Tibial nerve (tissue), 4 donors: ENCODE results near the gene CASP9. TPM values are rescaled to one million over a fixed set of nuclear protein-coding genes. Genes with fewer than 3 reads are reported as not detected.
"Not testable (repeated sequence)": the region's sequence is repeated elsewhere in the genome, so short reads cannot be mapped to it uniquely, and the experiment has no call there.

Source experiments
- DNase-seq, 2 donors: peaks; one replicate each; pipeline ENCODE4 v3.0.0-alpha.2; 2019; ENCODE audit warnings: low spot score in 2 of 2
- H3K27ac ChIP-seq, 4 donors: fragments of 200-600 bp; sonication (generic) in 3 of 4; one replicate each; pipeline ENCODE4 v1.5.1; 2017 to 2019; ENCODE audit warnings: mild to moderate bottlenecking in 1 of 4
- H3K27me3 ChIP-seq, 2 donors: fragments of 200-600 bp; sonication (generic) in 1 of 2; one replicate each; pipeline versions ENCODE4 v1.5.1 to v1.6.0; 2017 to 2019
- H3K36me3 ChIP-seq, 3 donors: fragments of 200-600 bp; sonication (generic); one replicate each; pipeline ENCODE4 v1.5.1; 2018 to 2019
- H3K4me1 ChIP-seq, 4 donors: fragments of 200-600 bp; sonication (generic) in 3 of 4; one replicate each; pipeline ENCODE4 v1.5.1; 2017 to 2019
- H3K4me3 ChIP-seq, 4 donors: fragments of 200-600 bp; sonication (generic) in 3 of 4; one replicate each; pipeline ENCODE4 v1.5.1; 2017 to 2019; ENCODE audit warnings: mild to moderate bottlenecking in 1 of 4, moderate library complexity in 1 of 4
- H3K9me3 ChIP-seq, 4 donors: fragments of 200-600 bp; sonication (generic) in 3 of 4; one replicate each; pipeline ENCODE4 v1.5.1; 2017 to 2019
- CTCF ChIP-seq, 5 experiments: fragments of 200-600 bp in 3 of 5; fragments of 450-650 bp in 2 of 5; sonication (generic) in 3 of 5; IDR thresholded peaks; one replicate each; pipeline ENCODE4 v1.5.1; 2016 to 2019; ENCODE audit warnings: antibody characterized with exemption in 5 of 5, mild to moderate bottlenecking in 3 of 5, moderate library complexity in 2 of 5
- EP300 ChIP-seq, 2 donors: sonication (generic); formaldehyde crosslinking; IDR thresholded peaks; one replicate each; pipeline ENCODE4 v1.6.1; 2017; ENCODE audit warnings: antibody characterized with exemption in 2 of 2, mild to moderate bottlenecking in 1 of 2
- POLR2A ChIP-seq, 2 donors: fragments of 450-650 bp; IDR thresholded peaks; one replicate each; pipeline ENCODE4 v1.6.1; 2017; ENCODE audit warnings: antibody characterized with exemption in 2 of 2, mild to moderate bottlenecking in 2 of 2, moderate library complexity in 2 of 2
- WGBS, 2 donors: methylation state at CpG; one replicate each; pipeline ENCODE4 v1.1.5; 2018; 5-methylcytosine and 5-hydroxymethylcytosine counted together
- total RNA-seq, 4 donors: library from RNA; depleted of rRNA; stranded (reverse); fragments of >200 nt; gene quantifications; one replicate each; pipeline ENCODE4 v1.1.0, GENCODE V29; 2016

The CASP9 gene
- total RNA-seq, 4 donors from 2014 or later, result 39.6 to 82.8 (median 51.7) TPM

- Histone ChIP-seq H3K27me3 (no peaks in the 10 kb centered on the region), H3K4me3 (peak overlapping the region; percentile 54 to 77 (median 72)), H3K36me3 (peaks cover 0 to 3% (median 0%) of the 10 kb centered on the region in 3 donors), H3K27ac (peak overlapping the region; percentile 95 to 98 (median 96)), H3K9me3 (no peaks in the 10 kb centered on the region), H3K4me1 (peaks cover 3 to 36% (median 15%) of the 10 kb centered on the region in 4 donors)
- WGBS, 2 donors, result 37 to 42% methylated on average over 18 of the region's 18 CpGs
- no peak for TF ChIP-seq POLR2A (IDR thresholded peaks at IDR 0.05)
- TF ChIP-seq CTCF (IDR thresholded peaks at IDR 0.05), result no peak
- no peak for TF ChIP-seq EP300 (IDR thresholded peaks at IDR 0.05)
- DNase-seq, result no peak
Measured at GRCh38 chr1:15523104-15524020, 653 bp downstream of the CASP9 start.

- no peak for DNase-seq
- Histone ChIP-seq H3K9me3 (no peaks in the 10 kb centered on the region), H3K36me3 (peaks cover 0 to 11% (median 0%) of the 10 kb centered on the region in 3 donors), H3K27me3 (no peaks in the 10 kb centered on the region), H3K4me1 (peaks cover 0 to 28% (median 13%) of the 10 kb centered on the region in 4 donors), H3K27ac (peak overlapping the region in 1 of 4 donors; percentile 97), H3K4me3 (no peak overlapping the region)
- TF ChIP-seq EP300 (IDR thresholded peaks at IDR 0.05), result no peak
- TF ChIP-seq CTCF (IDR thresholded peaks at IDR 0.05), result no peak
- 91 to 95% methylated on average over 4 of the region's 4 CpGs for WGBS, 2 donors
Measured at GRCh38 chr1:15522551-15522950, 1.5 kb downstream of the CASP9 start.

- H3K27me3 ChIP-seq, H3K4me3 ChIP-seq, H3K9me3 ChIP-seq, DNase-seq: not testable (repeated sequence)
- peaks cover 0 to 23% (median 10%) of the 10 kb centered on the region in 4 donors for H3K4me1 ChIP-seq
- WGBS, 2 donors, result 93 to 95% methylated on average over 17 of the region's 17 CpGs
- peak overlapping the region in 1 of 4 donors; percentile 97 for H3K27ac ChIP-seq
- peaks cover 0 to 23% (median 0%) of the 10 kb centered on the region in 3 donors for H3K36me3 ChIP-seq
Measured at GRCh38 chr1:15521206-15521906, 2.7 kb downstream of the CASP9 start.

GRCh38 chr1:15519625-15520024 is 4.4 kb downstream of the CASP9 start:
- Histone ChIP-seq H3K4me3 (no peak overlapping the region), H3K9me3 (no peaks in the 10 kb centered on the region), H3K27ac (no peak overlapping the region), H3K4me1 (peaks cover 0 to 17% (median 8%) of the 10 kb centered on the region in 4 donors), H3K36me3 (peaks cover 0 to 30% (median 0%) of the 10 kb centered on the region in 3 donors), H3K27me3 (no peaks in the 10 kb centered on the region)
- WGBS, 2 donors, result 93 to 94% methylated on average over 3 of the region's 3 CpGs
- no peak for TF ChIP-seq EP300 (IDR thresholded peaks at IDR 0.05)
- no peak for DNase-seq

GRCh38 chr1:15515022-15515663 is 8.9 kb downstream of the CASP9 start:
- H3K9me3 ChIP-seq, result no peaks in the 10 kb centered on the region
- H3K36me3 ChIP-seq, result peaks cover 0 to 53% (median 0%) of the 10 kb centered on the region in 3 donors
- no peak for TF ChIP-seq POLR2A (IDR thresholded peaks at IDR 0.05)
- TF ChIP-seq EP300 (IDR thresholded peaks at IDR 0.05), result no peak
- TF ChIP-seq CTCF (IDR thresholded peaks at IDR 0.05), result no peak
- DNase-seq, result no peak
- no peak overlapping the region for H3K27ac ChIP-seq
- H3K27me3 ChIP-seq, result no peaks in the 10 kb centered on the region
- H3K4me1 ChIP-seq, result peaks cover 0 to 6% (median 2%) of the 10 kb centered on the region in 4 donors
- H3K4me3 ChIP-seq, result no peak overlapping the region
- WGBS, 2 donors, result 43 to 58% methylated on average over 2 of the region's 2 CpGs

- not testable (repeated sequence) for H3K4me1 ChIP-seq, H3K4me3 ChIP-seq, H3K27ac ChIP-seq, H3K9me3 ChIP-seq, H3K27me3 ChIP-seq, DNase-seq
- 87 to 95% methylated on average over 5 of the region's 5 CpGs for WGBS, 2 donors
- H3K36me3 ChIP-seq, result peaks cover 0 to 53% (median 0%) of the 10 kb centered on the region in 3 donors
Measured at GRCh38 chr1:15514557-15514956, 9.5 kb downstream of the CASP9 start.
